Osteoblast (primary cell): ENCODE data around the gene NOL4L. TPM values are rescaled to one million over a fixed set of nuclear protein-coding genes. Genes with fewer than 3 reads are reported as not detected.
A peak's percentile ranks its signal among the peaks of the same experiment; 100 is the strongest.

Source experiments
- DNase-seq: peaks from one replicate; pipeline ENCODE4 v3.0.0; 2011; ENCODE audit warnings: low spot score, mixed read lengths; ENCODE audit not compliant: insufficient read length; ENCODE audit errors: missing footprints
- H2AFZ ChIP-seq: 2 replicates; pipeline ENCODE4 v1.6.0; 2011; ENCODE audit warnings: mild to moderate bottlenecking, low read length
- H3K27ac ChIP-seq: 2 replicates; pipeline ENCODE4 v1.5.1; 2011; ENCODE audit warnings: mild to moderate bottlenecking, low read depth, low read length, moderate library complexity
- H3K27me3 ChIP-seq: 2 replicates; pipeline ENCODE4 v1.6.0; 2012; ENCODE audit warnings: mild to moderate bottlenecking, control low read depth, inconsistent platforms, low read length, moderate library complexity; ENCODE audit not compliant: insufficient read depth
- H3K36me3 ChIP-seq: 2 replicates; pipeline ENCODE4 v1.5.1; 2011; ENCODE audit warnings: mild to moderate bottlenecking, low read length, control low read depth, moderate library complexity; ENCODE audit not compliant: insufficient read depth
- H3K4me1 ChIP-seq: 2 replicates; pipeline ENCODE4 v1.5.1; 2011; ENCODE audit warnings: mild to moderate bottlenecking, low read length, control low read depth, moderate library complexity; ENCODE audit not compliant: insufficient read depth
- H3K4me2 ChIP-seq: 2 replicates; pipeline ENCODE4 v1.6.0; 2011; ENCODE audit warnings: mild to moderate bottlenecking, low read length; ENCODE audit not compliant: insufficient read depth
- H3K4me3 ChIP-seq: fragments of 200-600 bp; sonication (generic); 3 replicates; pipeline ENCODE4 v1.5.1; 2012; ENCODE audit warnings: mild to moderate bottlenecking, low read length, inconsistent platforms; ENCODE audit not compliant: insufficient read depth
- H3K79me2 ChIP-seq: 2 replicates; pipeline ENCODE4 v1.6.0; 2012; ENCODE audit warnings: mild to moderate bottlenecking, low read length, control low read depth, inconsistent platforms; ENCODE audit not compliant: insufficient read depth
- H3K9me3 ChIP-seq: 2 replicates; pipeline ENCODE4 v1.5.1; 2011; ENCODE audit warnings: low read depth, low read length, control low read depth
- H4K20me1 ChIP-seq: 2 replicates; pipeline ENCODE4 v1.6.0; 2012; ENCODE audit warnings: mild to moderate bottlenecking, low read length, control low read depth; ENCODE audit not compliant: insufficient read depth
- CTCF ChIP-seq: IDR thresholded peaks from 2 replicates; pipeline ENCODE4 v1.5.1; 2011; ENCODE audit warnings: mild to moderate bottlenecking, low read depth, low read length, moderate library complexity; ENCODE audit errors: extremely low read depth
- total RNA-seq: library from RNA; depleted of rRNA; stranded (reverse); fragments of >200 nt; gene quantifications from 2 replicates; pipeline ENCODE4 v1.2.3, GENCODE V29; 2012

NOL4L gene
- total RNA-seq, 1 donor, result 6.2 TPM

- no peak for TF ChIP-seq CTCF
- Histone ChIP-seq H2AFZ (no peak overlapping the region), H4K20me1 (no peaks in the 10 kb centered on the region), H3K36me3 (no peaks in the 10 kb centered on the region), H3K27me3 (peaks cover 8% of the 10 kb centered on the region), H3K4me3 (no peak overlapping the region), H3K9me3 (no peaks in the 10 kb centered on the region), H3K4me2 (no peak overlapping the region), H3K4me1 (no peaks in the 10 kb centered on the region), H3K27ac (no peak overlapping the region), H3K79me2 (no peaks in the 10 kb centered on the region)
- peak; percentile 77 for DNase-seq
Measured at GRCh38 chr20:32527052-32527446, 58.1 kb downstream of the NOL4L start.

GRCh38 chr20:32526541-32526940 is 58.6 kb downstream of the NOL4L start:
- Histone ChIP-seq H3K9me3 (no peaks in the 10 kb centered on the region), H3K4me3 (no peak overlapping the region), H2AFZ (no peak overlapping the region), H4K20me1 (no peaks in the 10 kb centered on the region), H3K79me2 (no peaks in the 10 kb centered on the region), H3K4me2 (no peak overlapping the region), H3K4me1 (no peaks in the 10 kb centered on the region), H3K27me3 (peaks cover 6% of the 10 kb centered on the region), H3K36me3 (no peaks in the 10 kb centered on the region), H3K27ac (no peak overlapping the region)
- DNase-seq, result peak; percentile 62
- TF ChIP-seq CTCF, result no peak

- no peak overlapping the region for H3K4me3 ChIP-seq
- no peak overlapping the region for H3K4me2 ChIP-seq
- TF ChIP-seq CTCF, result no peak
- H3K36me3 ChIP-seq, result no peaks in the 10 kb centered on the region
- H3K9me3 ChIP-seq, result no peaks in the 10 kb centered on the region
- no peak overlapping the region for H3K27ac ChIP-seq
- H3K79me2 ChIP-seq, result no peaks in the 10 kb centered on the region
- H2AFZ ChIP-seq, result no peak overlapping the region
- H3K27me3 ChIP-seq, result peaks cover 8% of the 10 kb centered on the region
- no peaks in the 10 kb centered on the region for H3K4me1 ChIP-seq
- DNase-seq, result peak; percentile 25
- H4K20me1 ChIP-seq, result no peaks in the 10 kb centered on the region
Measured at GRCh38 chr20:32526125-32526524, 59.0 kb downstream of the NOL4L start.

GRCh38 chr20:32524829-32525501 is 60.2 kb downstream of the NOL4L start:
- no peak overlapping the region for H3K4me2 ChIP-seq

More at GRCh38 chr20:32524829-32525501, 60.2 kb downstream of the NOL4L start:
- Histone ChIP-seq H3K4me1 (no peaks in the 10 kb centered on the region), H3K27ac (no peak overlapping the region), H3K9me3 (no peaks in the 10 kb centered on the region), H3K36me3 (no peaks in the 10 kb centered on the region), H2AFZ (no peak overlapping the region), H3K4me3 (no peak overlapping the region), H3K79me2 (no peaks in the 10 kb centered on the region), H3K27me3 (peaks cover 13% of the 10 kb centered on the region), H4K20me1 (no peaks in the 10 kb centered on the region)
- DNase-seq, result peak; percentile 30
- no peak for TF ChIP-seq CTCF
